Loucy (cell line): ENCODE results near the gene PTMS.

Experiments
- H2AFZ ChIP-seq: fragments of 200-600 bp; sonication (generic); 2 replicates; pipeline ENCODE4 v1.6.0; 2016; ENCODE audit warnings: antibody characterized with exemption, mild to moderate bottlenecking, low read length, moderate library complexity
- H3F3A ChIP-seq: fragments of 200-600 bp; 2 replicates; pipeline ENCODE4 v1.6.0; 2016; ENCODE audit warnings: antibody characterized with exemption, low read depth, mild to moderate bottlenecking
- H3K27me3 ChIP-seq: fragments of 200-600 bp; sonication (generic); 2 replicates; pipeline ENCODE4 v1.6.1; 2014; ENCODE audit warnings: low read length, mild to moderate bottlenecking; ENCODE audit not compliant: insufficient read depth, poor library complexity, severe bottlenecking
- H3K36me3 ChIP-seq: fragments of 200-600 bp; sonication (generic); 2 replicates; pipeline ENCODE4 v1.6.1; 2016; ENCODE audit warnings: low read length; ENCODE audit not compliant: insufficient read depth
- H3K4me1 ChIP-seq: fragments of 200-600 bp; sonication (generic); 2 replicates; pipeline ENCODE4 v1.5.1; 2014; ENCODE audit warnings: low read length, mild to moderate bottlenecking; ENCODE audit not compliant: insufficient read depth, poor library complexity, severe bottlenecking
- H3K4me2 ChIP-seq: fragments of 200-600 bp; sonication (generic); 2 replicates; pipeline ENCODE4 v1.6.0; 2014; ENCODE audit warnings: antibody characterized with exemption, low read length, low read depth, mild to moderate bottlenecking; ENCODE audit not compliant: poor library complexity, severe bottlenecking
- H3K4me3 ChIP-seq: fragments of 200-600 bp; sonication (generic); 2 replicates; pipeline ENCODE4 v1.5.1; 2014; ENCODE audit warnings: low read length, mild to moderate bottlenecking, mixed read lengths; ENCODE audit not compliant: poor library complexity, severe bottlenecking
- H3K79me2 ChIP-seq: fragments of 200-600 bp; sonication (generic); 2 replicates; pipeline ENCODE4 v1.6.1; 2014; ENCODE audit warnings: low read length; ENCODE audit not compliant: insufficient read depth
- H3K9ac ChIP-seq: fragments of 200-600 bp; sonication (generic); 2 replicates; pipeline ENCODE4 v1.6.0; 2014; ENCODE audit warnings: mild to moderate bottlenecking, low read depth, low read length, moderate library complexity; ENCODE audit not compliant: poor library complexity, severe bottlenecking
- H3K9me2 ChIP-seq: fragments of 200-600 bp; sonication (generic); replicated peaks from 2 replicates; pipeline ENCODE4 v1.6.1; 2016; ENCODE audit warnings: low read depth, low read length, mixed read lengths
- H3K9me3 ChIP-seq: fragments of 200-600 bp; sonication (generic); 2 replicates; pipeline ENCODE4 v1.6.1; 2014; ENCODE audit warnings: mild to moderate bottlenecking, antibody characterized with exemption, low read length, low read depth; ENCODE audit not compliant: insufficient read depth
- H4K20me1 ChIP-seq: fragments of 200-600 bp; sonication (generic); 2 replicates; pipeline ENCODE4 v1.6.0; 2014; ENCODE audit warnings: antibody characterized with exemption, low read length, mild to moderate bottlenecking; ENCODE audit not compliant: insufficient read depth, poor library complexity, severe bottlenecking
- CTCF ChIP-seq: fragments of 200-600 bp; sonication (generic); conservative IDR thresholded peaks from 2 replicates; pipeline ENCODE4 v1.5.1; 2014; ENCODE audit warnings: mild to moderate bottlenecking, antibody characterized with exemption, low read length
- EZH2phosphoT487 ChIP-seq: fragments of 200-600 bp; IDR thresholded peaks from 2 replicates; pipeline ENCODE4 v1.6.1; 2018; ENCODE audit warnings: antibody characterized with exemption, mild to moderate bottlenecking, moderate library complexity, borderline replicate concordance

The PTMS gene

GRCh38 chr12:6765634-6766581, at the start of gene PTMS:
Gene PTMS, plus strand, starts transcription at chr12:6766363. Its CDS starts 343 bp downstream, at chr12:6766706.
- Histone ChIP-seq H3K27me3 (no peaks in the 10 kb centered on the region), H3K4me3 (peak within 1 kb of the TSS; percentile 73), H4K20me1 (peaks cover 19% of the 10 kb centered on the region), H3K4me1 (peaks cover 47% of the 10 kb centered on the region), H3K79me2 (peaks cover 42% of the 10 kb centered on the region), H3K9me2 (no peaks in the 10 kb centered on the region), H3K9ac (peak within 1 kb of the TSS; percentile 85), H3K9me3 (no peaks in the 10 kb centered on the region), H2AFZ (peak within 1 kb of the TSS; percentile 83), H3K36me3 (peaks cover 3% of the 10 kb centered on the region; the same call in 1 of the 2 replicates), H3K4me2 (peak within 1 kb of the TSS; percentile 94), H3F3A (0 out of 2 replicates have a peak, but pooled peaks cover 5% of the 10 kb centered on the region)
- TF ChIP-seq CTCF = no peak
- no peak for TF ChIP-seq EZH2phosphoT487

DNA sequence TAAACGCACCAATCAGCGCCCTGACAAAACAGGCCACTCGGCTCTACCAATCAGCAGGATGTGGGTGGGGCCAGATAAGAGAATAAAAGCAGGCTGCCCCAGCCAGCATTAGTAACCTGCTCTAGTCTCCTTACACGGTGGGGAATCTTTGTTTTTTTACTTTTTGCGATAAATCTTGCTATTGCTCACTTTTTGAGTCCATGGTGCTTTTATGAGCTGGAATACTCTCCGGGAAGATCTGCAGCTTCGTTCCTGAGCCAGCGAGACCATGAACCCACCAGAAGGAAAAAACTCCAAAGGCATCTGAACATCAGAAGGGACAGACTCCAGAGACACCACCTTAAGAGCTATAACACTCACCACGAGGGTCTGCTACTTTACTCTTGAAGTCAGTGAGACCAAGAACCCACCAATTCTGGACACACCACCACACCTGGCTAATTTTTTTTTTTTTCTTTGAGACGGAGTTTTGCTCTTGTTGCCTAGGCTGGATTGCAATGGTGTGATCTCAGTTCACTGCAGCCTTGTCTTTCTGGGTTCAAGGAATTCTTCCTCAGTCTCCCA, 49.2 kb upstream of the PTMS start:
- Histone ChIP-seq H3K9me3 (no peaks in the 10 kb centered on the region), H3F3A (0 out of 2 replicates have a peak, but pooled peaks cover 6% of the 10 kb centered on the region), H4K20me1 (no peaks in the 10 kb centered on the region), H3K36me3 (no peaks in the 10 kb centered on the region), H2AFZ (no peak overlapping the region), H3K4me1 (no peaks in the 10 kb centered on the region), H3K4me3 (no peak overlapping the region), H3K27me3 (no peaks in the 10 kb centered on the region), H3K4me2 (no peak overlapping the region), H3K9me2 (no peaks in the 10 kb centered on the region), H3K9ac (no peak overlapping the region), H3K79me2 (no peaks in the 10 kb centered on the region)
- TF ChIP-seq CTCF = no peak
- no peak for TF ChIP-seq EZH2phosphoT487

DNA sequence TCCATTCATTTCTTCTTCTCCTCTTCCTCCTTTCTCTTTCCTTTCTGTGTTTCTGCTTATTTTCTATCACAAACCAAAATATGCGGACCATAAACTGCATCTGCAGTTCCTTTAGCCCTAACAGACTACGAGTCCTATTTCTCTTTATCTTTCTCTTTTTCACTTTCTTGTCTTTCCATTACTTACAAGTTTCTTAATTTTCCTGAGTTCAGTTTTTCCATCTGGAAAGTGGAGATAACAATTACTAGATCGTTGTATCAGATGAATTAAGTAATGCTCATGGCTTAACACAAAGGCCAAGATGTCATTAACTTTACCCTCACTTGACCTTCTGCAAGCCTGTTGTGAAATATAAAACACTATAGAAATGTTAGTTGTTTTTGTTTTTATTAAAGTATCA, 43.3 kb upstream of the PTMS start:
- TF ChIP-seq EZH2phosphoT487 (no peak), CTCF (no peak)
- H3K4me1 ChIP-seq = peaks cover 16% of the 10 kb centered on the region
- H4K20me1 ChIP-seq = no peaks in the 10 kb centered on the region
- H3K4me3 ChIP-seq = peak overlapping the region; percentile 78
- peak overlapping the region; percentile 76; the same call in 1 of the 2 replicates for H2AFZ ChIP-seq
- peaks cover 6% of the 10 kb centered on the region; the same call in 1 of the 2 replicates for H3F3A ChIP-seq
- no peaks in the 10 kb centered on the region for H3K9me3 ChIP-seq
- no peaks in the 10 kb centered on the region for H3K36me3 ChIP-seq
- H3K79me2 ChIP-seq = peaks cover 13% of the 10 kb centered on the region; the same call in 1 of the 2 replicates
- H3K27me3 ChIP-seq = no peaks in the 10 kb centered on the region
- H3K9me2 ChIP-seq = no peaks in the 10 kb centered on the region
- H3K4me2 ChIP-seq = peak overlapping the region; percentile 79
- peak overlapping the region; percentile 60 for H3K9ac ChIP-seq
